NT2/D1 (cell line): ENCODE results near the gene P4HB.

Experiments
- DNase-seq: peaks from one replicate; pipeline ENCODE4 v3.0.0-alpha.2; 2011; ENCODE audit warnings: low read depth, low spot score
- H3K27me3 ChIP-seq: 2 replicates; pipeline ENCODE4 v1.6.0; 2011; ENCODE audit warnings: mild to moderate bottlenecking; ENCODE audit not compliant: insufficient read length, insufficient read depth
- H3K36me3 ChIP-seq: 2 replicates; pipeline ENCODE4 v1.6.1; 2011; ENCODE audit warnings: mild to moderate bottlenecking, low read length, mixed read lengths; ENCODE audit not compliant: insufficient read depth, insufficient read length
- H3K4me1 ChIP-seq: 2 replicates; pipeline ENCODE4 v1.5.1; 2011; ENCODE audit not compliant: insufficient read depth, insufficient read length
- H3K4me3 ChIP-seq: 2 replicates; pipeline ENCODE4 v1.5.1; 2011; ENCODE audit warnings: low read depth; ENCODE audit not compliant: insufficient read length
- H3K9ac ChIP-seq: 2 replicates; pipeline ENCODE4 v1.6.0; 2011; ENCODE audit warnings: low read depth; ENCODE audit not compliant: insufficient read length
- H3K9me3 ChIP-seq: 2 replicates; pipeline ENCODE4 v1.5.1; 2011; ENCODE audit warnings: mild to moderate bottlenecking, low read length; ENCODE audit not compliant: insufficient read depth
- SUZ12 ChIP-seq: IDR thresholded peaks from 2 replicates; pipeline ENCODE4 v1.6.1; 2011; ENCODE audit not compliant: insufficient read length, insufficient read depth; ENCODE audit errors: extremely low read depth
- YY1 ChIP-seq: IDR thresholded peaks from 2 replicates; pipeline ENCODE4 v1.6.1; 2011; ENCODE audit not compliant: insufficient read length, insufficient read depth
- ZNF274 ChIP-seq: IDR thresholded peaks from 2 replicates; pipeline ENCODE4 v1.6.1; 2011; ENCODE audit warnings: mild to moderate bottlenecking, low read depth, low read length

The P4HB gene

GRCh38 chr17:81890447-81891302, 30.3 kb upstream of the P4HB start:
- no peak for DNase-seq
- H3K4me3 ChIP-seq: peak overlapping the region; percentile 99
- no peaks in the 10 kb centered on the region for H3K9me3 ChIP-seq
- TF ChIP-seq SUZ12: no peak
- no peak for TF ChIP-seq YY1
- TF ChIP-seq ZNF274: no peak
- H3K27me3 ChIP-seq: no peaks in the 10 kb centered on the region
- H3K36me3 ChIP-seq: peaks cover 72% of the 10 kb centered on the region
- H3K4me1 ChIP-seq: peaks cover 5% of the 10 kb centered on the region
- H3K9ac ChIP-seq: peak overlapping the region; percentile 99

- Histone ChIP-seq H3K9ac (peak overlapping the region; percentile 99), H3K36me3 (peaks cover 75% of the 10 kb centered on the region), H3K4me3 (no peak overlapping the region)
Measured at GRCh38 chr17:81889602-81890001, 29.3 kb upstream of the P4HB start.

GRCh38 chr17:81888988-81889595, 28.8 kb upstream of the P4HB start:
- Histone ChIP-seq H3K36me3 (peaks cover 75% of the 10 kb centered on the region), H3K4me3 (no peak overlapping the region)
- TF ChIP-seq ZNF274 (no peak), SUZ12 (no peak), YY1 (no peak)

More at GRCh38 chr17:81889602-81890001, 29.3 kb upstream of the P4HB start:
- TF ChIP-seq ZNF274 (no peak), YY1 (no peak), SUZ12 (no peak)
- Histone ChIP-seq H3K9me3 (no peaks in the 10 kb centered on the region), H3K27me3 (no peaks in the 10 kb centered on the region), H3K4me1 (peaks cover 5% of the 10 kb centered on the region)
- no peak for DNase-seq

GRCh38 chr17:81888105-81888987, 28.0 kb upstream of the P4HB start:
- Histone ChIP-seq H3K27me3 (no peaks in the 10 kb centered on the region), H3K9me3 (no peaks in the 10 kb centered on the region), H3K9ac (peak overlapping the region; percentile 32), H3K4me1 (peaks cover 2% of the 10 kb centered on the region), H3K36me3 (peaks cover 73% of the 10 kb centered on the region), H3K4me3 (no peak overlapping the region)
- no peak for DNase-seq
- TF ChIP-seq SUZ12 (no peak), YY1 (no peak), ZNF274 (no peak)

More at GRCh38 chr17:81888988-81889595, 28.8 kb upstream of the P4HB start:
- H3K4me1 ChIP-seq: peaks cover 2% of the 10 kb centered on the region
- no peak for DNase-seq
- H3K9me3 ChIP-seq: no peaks in the 10 kb centered on the region
- no peaks in the 10 kb centered on the region for H3K27me3 ChIP-seq
- peak overlapping the region; percentile 99 for H3K9ac ChIP-seq

GRCh38 chr17:81885869-81886548, 25.7 kb upstream of the P4HB start:
- H3K27me3 ChIP-seq: no peaks in the 10 kb centered on the region
- DNase-seq: no peak
- H3K4me1 ChIP-seq: no peaks in the 10 kb centered on the region
- H3K4me3 ChIP-seq: no peak overlapping the region
- H3K9ac ChIP-seq: no peak overlapping the region
- H3K9me3 ChIP-seq: no peaks in the 10 kb centered on the region
- no peak for TF ChIP-seq ZNF274
- H3K36me3 ChIP-seq: peaks cover 89% of the 10 kb centered on the region

- no peaks in the 10 kb centered on the region for H3K9me3 ChIP-seq
- no peak for TF ChIP-seq YY1
- TF ChIP-seq SUZ12: no peak
- TF ChIP-seq ZNF274: no peak
- no peaks in the 10 kb centered on the region for H3K27me3 ChIP-seq
- no peak overlapping the region for H3K4me3 ChIP-seq
- H3K4me1 ChIP-seq: no peaks in the 10 kb centered on the region
- peaks cover 89% of the 10 kb centered on the region for H3K36me3 ChIP-seq
- no peak for DNase-seq
- H3K9ac ChIP-seq: no peak overlapping the region
Measured at GRCh38 chr17:81885454-81885853, 25.1 kb upstream of the P4HB start.
